Skin of body (tissue), 2 donors: ENCODE measurements around the gene MRPL30. TPM values are rescaled to one million over a fixed set of nuclear protein-coding genes. Genes with fewer than 3 reads are reported as not detected.
"Not testable (repeated sequence)": the region's sequence is repeated elsewhere in the genome, so short reads cannot be mapped to it uniquely, and the experiment has no call there.

Experiments used
- DNase-seq: peaks from one replicate; lab custom pipeline; 2025; lab: John Stamatoyannopoulos, UW
- total RNA-seq: library from RNA; depleted of rRNA; stranded (reverse); fragments of >200 nt; gene quantifications from one replicate; pipeline ENCODE4 v1.2.3, GENCODE V29; 2014

MRPL30 gene
- total RNA-seq, result 35.0 TPM

DNA sequence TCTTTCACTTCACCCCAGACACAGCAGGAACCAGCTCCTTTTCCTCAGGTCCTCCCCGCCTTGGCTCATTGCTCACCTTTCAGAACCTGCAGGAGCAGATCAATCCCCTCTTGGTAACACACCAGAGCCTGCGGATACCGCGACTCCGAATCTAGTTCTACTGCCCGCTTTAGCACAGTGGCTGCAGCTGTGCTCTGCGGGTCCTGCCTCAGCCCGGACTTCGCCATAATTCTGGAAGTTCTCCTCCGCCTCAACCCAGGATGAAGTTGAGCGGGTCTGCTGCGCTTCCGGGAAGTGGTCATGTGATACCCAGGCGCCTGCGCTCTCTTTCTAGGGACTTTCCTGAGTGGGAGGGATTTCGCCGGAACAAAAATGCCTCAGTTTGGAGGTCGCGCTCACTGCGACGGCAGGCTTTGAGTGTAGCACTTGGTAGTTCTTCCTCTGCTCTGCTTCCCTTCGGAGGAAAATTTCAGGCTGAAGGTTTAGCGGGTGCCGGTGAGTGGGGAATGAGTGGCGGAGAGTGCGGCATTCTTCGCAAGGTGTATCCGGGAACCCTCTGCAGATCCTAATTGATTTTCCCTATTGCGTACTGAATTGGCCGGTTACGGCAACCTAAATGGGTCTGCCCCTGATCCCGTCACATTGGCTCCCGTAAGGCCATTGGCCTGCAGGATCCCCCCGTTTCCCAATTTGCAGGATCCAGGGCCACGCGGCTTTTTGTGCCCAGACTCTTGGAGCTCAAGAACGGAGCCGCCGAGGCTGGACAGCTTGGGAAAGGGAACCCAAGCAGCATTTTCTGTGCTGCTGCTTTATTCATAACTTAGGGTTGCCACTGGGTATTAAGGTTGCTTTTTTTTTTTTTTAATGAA lies at the start of gene MRPL30, which contains the start of gene MITD1:
TSS of gene MRPL30 (plus strand) at position 430 of the 869 bp plus-strand sequence. CDS start 5,020 bp downstream, outside the sequence.
TSS of gene MITD1 (minus strand) at position 304 of the 869 bp plus-strand sequence. CDS start at position 227, 77 bp downstream.
- peak; percentile 96 for DNase-seq

DNA sequence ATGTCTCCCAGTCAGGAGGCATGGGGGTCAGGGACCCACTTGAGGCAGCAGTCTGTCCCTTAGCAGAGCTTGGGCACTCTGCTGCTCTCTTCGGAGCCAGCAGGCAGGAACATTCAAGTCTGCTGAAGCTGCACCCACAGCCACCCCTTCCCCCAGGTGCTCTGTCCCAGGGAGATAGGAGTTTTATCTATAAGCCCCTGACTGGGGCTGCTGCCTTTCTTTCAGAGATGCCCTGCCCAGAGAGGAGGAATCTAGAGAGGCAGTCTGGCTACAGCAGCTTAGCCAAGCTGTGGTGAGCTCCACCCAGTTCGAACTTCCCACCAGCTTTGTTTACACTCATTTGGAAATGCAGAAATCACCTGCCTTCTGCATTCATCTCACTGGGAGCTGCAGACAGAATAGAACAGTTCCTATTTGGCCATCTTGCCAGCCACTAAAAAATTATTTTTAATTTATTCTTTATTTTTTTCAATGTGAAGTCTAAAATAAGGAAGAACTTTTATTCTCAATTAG lies 45.9 kb upstream of the MRPL30 start:
- not testable (repeated sequence) for DNase-seq

DNA sequence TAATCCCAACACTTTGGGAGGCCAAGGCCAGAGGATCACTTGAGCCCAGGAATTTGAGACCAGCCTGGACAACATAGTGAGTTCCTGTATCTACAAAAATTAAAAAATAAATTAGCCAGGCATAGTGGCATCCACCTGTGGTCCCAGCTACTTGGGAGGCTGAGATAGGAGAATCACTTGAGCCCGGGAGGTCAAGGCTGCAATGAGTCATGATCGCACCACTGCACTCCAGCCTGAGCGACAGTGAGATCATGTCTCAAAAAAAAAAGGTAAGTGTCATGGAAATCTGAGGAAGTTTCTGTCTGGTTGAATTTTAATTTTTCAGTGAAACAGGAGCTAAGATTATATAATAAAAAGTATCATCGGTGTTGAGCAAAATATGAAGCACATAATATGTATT lies 42.0 kb upstream of the MRPL30 start:
- no peak for DNase-seq

DNA sequence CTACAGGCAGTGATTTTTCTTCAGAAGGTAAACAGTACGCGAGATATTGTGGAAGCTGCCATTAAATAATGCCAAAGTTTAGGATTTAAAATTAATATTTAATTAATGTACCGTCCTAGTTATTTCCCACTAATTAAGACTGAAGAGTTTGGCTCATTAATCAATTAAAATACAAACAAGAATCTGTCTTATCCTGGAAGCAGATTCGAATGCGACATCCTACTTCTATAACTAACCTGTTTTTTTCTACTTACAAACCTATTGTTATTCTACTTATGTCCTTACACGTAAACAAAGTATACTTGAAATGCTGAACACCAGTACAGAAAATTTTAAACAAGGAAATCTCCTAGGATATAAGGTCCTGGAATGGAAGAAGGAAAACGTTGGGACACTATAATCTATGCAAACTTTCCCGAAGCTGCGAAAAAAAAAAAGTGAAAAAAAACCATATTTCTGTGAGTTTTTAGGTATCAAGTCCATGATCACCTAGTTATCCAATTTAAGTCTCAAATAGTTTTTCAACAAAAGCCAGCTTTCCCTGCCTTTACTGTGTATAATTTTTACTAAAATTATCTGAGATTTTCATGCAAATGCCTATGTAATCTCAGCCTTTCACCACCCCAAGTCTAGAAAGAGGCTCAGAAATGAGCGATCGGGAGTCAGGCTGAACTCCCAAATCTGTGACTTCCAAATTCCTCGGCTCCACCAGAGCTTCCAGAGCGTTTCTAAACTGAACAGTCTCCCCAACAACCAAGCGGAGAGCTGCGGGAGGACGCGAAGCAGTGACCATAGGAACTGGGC lies 40.7 kb upstream of the MRPL30 start:
- DNase-seq, result no peak

DNA sequence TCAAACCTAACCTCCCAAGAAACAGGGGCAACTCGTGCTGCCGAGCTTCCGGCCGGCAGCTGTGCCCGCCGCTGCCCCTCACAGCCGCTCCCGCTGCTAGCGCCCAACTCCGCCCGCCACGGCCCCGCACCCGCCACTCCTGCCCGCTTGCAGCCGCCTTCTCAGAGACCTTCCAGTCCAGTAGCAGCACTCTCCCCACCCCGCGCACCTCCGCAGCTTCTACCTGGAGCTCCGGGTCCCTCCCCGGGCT lies 40.2 kb upstream of the MRPL30 start:
- no peak for DNase-seq

DNA sequence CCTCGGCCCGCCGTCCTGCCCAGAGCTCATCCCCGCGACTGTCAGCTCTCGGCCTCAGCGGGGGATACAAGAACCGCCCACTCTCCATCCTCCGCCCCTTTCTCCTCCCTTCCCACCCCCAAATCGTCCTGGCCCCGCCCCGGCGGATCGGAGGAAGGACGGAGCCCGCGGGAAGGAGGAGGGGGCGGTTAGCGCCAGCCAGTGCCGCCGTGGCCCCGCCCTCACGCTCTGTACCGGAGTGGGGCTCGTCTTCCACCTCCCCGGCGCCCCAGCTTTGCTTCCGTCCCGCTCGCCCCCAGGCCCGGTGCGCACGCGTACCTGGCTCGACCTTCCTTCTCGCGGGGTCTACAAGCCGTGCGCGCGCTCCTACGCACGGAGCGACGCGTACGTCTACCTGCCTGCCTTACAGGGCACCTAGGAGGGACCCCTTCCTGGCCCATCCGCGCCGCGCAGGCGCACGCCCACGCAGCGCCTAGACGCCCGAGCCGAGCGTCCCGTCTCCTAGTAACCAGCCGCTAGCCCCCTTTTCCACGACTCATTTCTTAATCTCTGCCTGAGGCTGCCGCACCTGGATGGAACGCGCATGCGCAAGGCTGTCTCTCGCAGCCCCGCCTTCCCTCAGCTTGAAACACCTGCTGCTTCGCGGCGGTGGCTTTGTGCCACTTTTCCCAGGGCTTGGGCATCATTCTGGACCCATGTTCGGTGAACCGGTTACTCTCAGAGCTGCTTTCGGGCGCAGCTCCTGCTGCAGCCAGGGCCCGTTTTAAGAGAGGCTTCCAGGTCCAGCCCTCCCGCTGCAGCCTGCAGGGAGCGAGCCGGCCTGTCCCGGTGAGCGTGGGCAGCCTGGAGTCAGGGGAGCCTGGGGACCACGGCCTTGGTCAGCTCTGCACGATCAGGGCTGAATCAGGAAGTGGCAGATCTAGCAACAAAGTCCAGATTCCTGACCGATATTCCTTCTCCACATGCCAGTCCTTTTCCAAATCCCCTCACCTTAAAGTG lies 39.6 kb upstream of the MRPL30 start, which contains the start of gene C2orf15:
TSS of gene C2orf15 (plus strand) at position 598 of the 999 bp plus-strand sequence. CDS start 8,852 bp downstream, outside the sequence.
- DNase-seq, result peak; percentile 69

DNA sequence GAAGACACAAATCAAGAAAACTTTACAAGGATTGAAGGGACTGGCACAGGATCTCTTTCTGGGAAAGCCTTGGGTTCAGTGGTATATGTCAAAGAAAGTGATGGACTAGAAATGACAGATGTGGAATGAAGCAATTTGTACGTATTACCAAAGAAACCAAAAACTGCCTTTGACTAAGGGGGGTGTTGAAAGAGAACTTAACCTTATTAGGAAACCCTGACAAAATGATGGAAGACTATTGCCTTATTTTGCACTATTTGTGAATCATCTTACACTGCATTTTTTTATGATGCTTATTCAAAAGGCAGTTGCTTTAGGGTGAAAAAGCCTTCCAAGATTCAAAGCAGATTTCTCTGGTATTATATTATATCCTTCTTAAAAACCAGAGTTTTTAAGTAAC lies 30.3 kb upstream of the MRPL30 start:
- DNase-seq, result no peak

DNA sequence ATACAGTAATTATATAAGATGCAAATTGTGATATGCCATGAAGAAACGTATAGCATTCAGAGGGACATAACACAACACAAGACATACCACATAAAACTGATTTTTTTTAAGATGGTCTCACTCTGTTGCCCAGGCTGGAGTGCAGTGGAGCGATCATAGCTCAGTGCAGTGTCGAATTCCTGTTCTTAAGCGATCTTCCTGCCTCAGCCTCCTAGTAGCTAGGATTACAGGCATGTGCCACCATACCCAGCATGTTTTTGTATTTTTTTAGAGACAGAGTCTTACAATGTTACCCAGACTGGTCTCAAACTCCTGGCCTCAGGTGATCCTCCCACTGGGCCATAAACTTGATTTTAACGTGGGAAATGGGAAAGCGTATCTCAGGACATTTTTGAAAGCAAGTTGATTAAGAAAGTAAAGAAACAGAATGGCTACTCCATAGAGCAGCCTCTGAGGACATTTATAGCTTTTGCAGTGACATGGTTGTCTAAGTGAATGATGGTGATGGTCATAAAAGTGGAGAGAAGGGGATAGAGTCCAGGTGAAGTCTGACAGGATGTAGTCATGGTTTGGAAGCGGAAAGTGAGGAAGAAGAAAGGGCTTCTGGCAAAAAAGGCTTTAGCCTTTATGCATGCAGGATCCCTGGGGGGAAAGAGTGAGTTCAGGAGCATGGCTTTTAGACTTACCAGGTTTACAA lies 28.6 kb upstream of the MRPL30 start:
- no peak for DNase-seq

DNA sequence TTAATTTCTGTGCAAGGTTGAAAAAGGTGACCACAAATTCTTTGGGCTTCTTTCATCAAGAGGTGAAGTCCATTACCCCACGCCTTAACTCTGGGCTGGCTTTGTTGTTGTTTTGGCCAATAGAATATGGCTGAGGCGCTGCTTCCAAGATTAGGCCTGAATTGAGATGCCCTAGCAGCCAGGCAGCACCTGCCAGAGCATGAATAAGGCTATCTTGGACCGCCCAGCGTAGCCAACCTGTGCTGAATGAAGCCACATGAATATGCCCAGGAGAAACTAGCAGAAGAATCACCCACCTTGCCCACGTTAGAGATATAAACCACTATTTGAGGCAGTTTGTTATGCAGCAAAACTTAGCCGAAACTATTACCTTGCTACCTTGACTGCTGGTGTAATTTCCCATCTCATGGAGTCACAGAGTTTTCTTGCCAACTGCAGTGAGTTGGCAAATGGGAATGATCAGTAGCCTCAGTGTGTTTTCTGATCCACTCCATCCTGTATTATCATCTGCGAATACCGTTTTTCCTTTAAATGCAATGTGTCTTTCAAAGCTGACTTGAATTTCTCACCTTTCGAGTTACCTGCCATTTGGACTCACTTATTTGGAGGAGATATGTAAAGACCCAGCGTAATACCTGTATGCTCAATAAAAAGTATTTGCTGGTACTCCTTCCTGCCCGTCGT lies 26.9 kb upstream of the MRPL30 start:
- DNase-seq, result no peak

DNA sequence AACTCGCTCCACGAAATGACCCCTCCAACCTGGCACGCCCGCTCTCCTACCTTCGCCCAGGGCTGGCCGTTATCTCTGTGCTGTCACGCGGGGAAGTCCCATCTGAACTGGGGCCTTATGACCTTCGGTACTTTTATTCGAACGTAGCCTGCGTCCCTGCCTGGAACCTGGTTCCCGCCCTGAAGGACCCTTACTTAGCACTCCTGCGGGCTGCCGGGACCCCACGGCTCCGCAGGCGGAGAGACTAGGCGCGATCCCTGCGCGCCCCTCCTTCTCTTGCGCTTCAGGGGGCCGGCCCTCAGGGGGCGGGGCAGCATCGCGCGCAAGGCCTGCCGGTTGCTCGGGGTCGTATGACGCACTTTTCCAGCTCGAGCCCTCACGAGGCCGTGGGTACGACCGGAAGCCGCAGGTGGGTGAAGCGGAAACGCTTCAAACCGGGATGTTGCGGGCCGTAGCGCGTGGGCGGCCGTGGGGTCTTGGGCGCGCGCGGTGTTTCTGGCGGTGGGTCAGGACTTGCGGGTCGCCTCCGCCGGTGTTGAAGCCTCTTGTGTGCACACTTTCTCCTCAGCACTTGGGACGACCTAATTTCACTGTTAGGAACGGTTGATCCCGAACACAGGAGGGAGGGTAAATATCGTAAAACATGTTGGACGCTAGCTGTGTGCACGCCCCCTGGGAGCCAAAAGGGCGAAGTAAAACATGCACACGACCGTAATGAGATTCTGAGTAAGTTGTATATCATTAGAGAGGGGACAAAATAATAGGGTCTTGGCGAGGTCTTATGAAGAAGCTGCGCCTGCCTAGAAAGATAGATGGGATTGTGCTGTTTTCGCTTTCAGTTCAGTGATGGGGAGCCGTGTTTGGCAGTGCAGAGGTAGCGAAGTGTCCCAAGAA lies 26.1 kb upstream of the MRPL30 start, which contains the start of the genes LIPT1 and TSGA10:
TSS of gene LIPT1 (plus strand) at position 325 of the 894 bp plus-strand sequence. CDS start 6,991 bp downstream, outside the sequence.
TSS of gene TSGA10 (minus strand) at position 300 of the 894 bp plus-strand sequence. CDS start 45,503 bp downstream, outside the sequence.
- DNase-seq, result peak; percentile 87

DNA sequence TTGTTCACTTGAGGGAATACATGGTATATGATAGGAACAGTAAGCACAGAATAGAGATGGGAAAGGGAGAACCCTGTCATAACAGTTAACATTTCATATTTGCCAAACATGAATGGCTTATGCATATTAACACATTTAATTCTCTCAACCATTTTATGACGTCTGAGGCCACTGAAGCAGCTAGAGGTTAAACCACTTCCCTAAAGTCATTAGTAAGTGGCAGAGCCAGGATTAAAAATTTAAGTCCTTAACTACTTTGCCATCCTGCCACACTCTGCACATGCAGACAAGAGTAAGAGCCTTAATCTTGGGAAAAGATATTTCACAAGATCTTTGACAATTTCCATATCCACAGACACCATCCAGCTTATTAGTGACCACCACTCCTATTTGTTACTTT lies 24.1 kb upstream of the MRPL30 start:
- no peak for DNase-seq

DNA sequence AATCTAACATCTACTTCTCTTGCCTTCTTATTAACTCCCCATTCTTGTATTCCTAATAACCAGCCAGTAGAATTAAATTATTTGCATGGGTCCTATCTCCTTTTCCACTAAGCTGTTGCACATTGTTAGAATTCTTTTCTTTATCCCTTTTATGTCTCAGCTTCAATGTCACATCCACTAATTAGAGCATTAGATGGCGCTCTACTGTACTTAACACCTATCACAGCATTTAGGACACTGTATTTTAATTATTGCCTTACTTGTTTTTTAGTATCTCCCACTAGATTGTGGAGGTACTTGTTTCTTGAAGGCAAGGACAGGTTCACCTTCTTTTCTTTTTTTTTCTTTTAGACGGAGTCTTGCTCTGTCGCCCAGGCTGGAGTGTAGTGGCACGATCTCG lies 22.4 kb upstream of the MRPL30 start:
- DNase-seq, result no peak

DNA sequence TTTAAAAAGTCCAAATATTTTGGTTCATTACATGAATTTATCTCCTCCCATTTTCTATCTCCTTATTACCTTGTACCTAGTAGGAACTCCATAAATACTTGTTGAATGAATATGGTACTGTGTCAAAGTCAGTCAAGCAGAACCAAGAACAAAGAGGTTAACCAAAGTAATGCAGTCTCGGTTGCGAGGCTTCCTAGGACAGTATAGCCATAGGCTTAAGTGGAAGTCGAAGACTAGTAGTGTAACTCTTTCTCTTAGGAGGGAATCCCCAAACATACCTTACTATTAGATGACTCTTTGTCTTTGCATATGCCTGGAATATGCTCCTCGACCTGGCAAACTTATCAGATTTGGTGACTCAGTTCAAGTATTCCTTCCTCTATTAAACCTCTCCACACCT lies 21.4 kb upstream of the MRPL30 start:
- DNase-seq, result no peak

DNA sequence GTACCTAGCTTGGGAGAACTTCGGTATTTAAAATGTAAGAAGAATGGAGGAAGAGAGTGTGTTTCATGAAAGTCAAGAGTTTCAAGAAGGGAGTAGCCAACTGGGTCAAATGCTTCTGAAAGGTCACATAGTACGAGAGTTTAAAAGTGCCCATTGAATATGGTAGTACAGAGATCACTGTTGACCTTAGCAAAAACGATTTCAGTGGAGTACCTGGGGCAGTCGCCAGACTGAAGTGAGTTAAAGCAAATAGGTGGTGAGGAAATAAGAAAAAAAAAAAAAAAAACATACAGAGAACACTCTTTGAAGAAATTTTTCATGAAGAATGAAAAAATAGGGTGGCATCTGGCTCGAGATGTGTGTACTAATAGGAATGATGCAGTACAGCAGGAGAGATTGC lies 14.8 kb upstream of the MRPL30 start:
- no peak for DNase-seq

DNA sequence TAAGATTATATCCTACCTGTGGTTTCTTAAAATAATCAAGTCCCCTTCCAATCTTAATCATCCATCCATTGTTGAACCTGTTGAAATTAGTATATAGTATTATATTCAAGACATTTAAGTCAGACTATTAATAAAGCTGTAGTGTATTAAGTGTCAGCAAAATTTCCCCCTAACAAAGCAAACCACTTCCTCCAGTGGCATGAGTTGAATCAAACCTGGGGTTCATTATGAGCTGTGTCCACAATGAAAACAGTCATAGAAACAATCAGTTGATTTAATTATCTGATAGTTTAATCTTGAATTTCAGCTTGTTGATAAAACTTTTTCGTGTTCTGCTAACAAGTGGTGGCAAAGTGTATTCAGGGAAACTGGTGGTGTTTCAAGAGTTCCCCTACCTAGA lies 11.4 kb upstream of the MRPL30 start:
- no peak for DNase-seq

DNA sequence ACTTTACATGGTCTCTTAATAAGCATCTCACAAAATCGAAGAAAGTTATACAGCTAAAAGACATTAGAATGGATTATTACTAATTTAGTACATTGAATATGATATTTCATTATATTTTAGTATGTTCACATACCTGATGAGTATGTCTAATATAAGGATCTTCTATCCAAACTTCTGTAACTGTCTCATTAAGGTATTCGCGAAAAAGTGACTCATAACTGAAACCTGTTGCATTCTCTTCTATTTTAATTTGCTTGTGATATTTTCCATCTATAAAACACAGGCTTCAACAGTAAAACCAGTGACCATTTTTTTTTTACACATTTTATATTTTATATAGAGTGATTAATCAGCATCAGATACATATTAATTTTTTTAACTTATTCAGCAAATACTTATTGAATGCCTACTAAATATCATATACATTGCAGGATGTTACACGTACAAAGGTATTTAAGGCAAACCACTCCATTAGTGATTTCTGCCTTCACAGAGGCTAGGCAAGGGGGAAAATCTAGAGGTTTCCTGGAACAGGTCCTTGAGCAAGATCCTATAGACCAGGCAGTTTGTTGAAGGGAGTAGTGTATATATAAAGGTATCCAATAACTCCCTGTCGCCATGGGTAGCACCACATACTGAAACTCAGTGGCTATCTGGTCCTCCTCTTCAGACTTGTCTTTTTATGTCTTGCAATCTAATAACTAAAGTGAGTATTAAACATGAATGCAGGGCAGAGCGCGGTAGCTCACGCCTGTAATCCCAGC lies 9.4 kb upstream of the MRPL30 start:
- DNase-seq, result no peak

DNA sequence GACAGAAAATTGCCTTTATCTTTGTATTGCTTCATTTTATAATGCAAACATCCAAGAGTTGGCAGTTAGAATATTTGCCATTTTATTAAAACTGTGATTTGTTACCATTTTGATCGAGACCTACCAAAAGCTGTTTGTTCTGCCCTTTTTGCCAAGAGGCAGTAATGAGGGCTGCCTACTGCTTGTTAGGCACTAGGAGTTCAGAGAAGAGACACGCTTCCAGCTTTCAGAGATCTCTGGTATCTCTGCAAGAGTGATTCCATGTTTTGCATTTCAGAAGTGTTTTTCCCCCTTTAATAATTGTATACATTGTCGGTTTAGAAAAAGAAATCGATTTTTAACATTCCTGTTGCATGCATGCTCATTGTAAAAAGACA lies 628 bp downstream of the MRPL30 start:
- DNase-seq, result no peak

DNA sequence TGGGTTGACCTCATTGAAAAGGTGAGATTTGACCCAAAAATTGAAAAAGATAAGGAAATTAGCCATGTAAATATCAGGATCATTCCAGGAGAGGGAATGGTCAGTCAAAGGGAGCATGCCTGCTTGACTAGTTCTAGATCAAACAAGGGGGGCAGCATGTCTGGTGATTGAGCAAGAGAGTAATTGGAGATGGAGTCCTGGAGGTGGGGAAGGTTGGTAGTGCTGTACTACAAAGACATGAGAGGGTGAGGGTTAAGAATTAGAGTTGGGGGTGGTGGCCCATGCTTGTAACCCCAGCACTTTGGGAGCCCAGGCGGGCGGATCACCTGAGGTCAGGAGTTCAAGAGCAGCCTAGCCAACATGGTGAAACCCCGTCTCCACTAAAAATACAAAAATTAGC lies 2.0 kb downstream of the MRPL30 start:
- no peak for DNase-seq
